Measurements from ENCODE around the gene ZSCAN20. TPM values are rescaled to one million over a fixed set of nuclear protein-coding genes. Genes with fewer than 3 reads are reported as not detected.

Gene ZSCAN20
- polyA plus RNA-seq, 4 donors: 4.8 to 6.3 (median 5.2) TPM

DNA sequence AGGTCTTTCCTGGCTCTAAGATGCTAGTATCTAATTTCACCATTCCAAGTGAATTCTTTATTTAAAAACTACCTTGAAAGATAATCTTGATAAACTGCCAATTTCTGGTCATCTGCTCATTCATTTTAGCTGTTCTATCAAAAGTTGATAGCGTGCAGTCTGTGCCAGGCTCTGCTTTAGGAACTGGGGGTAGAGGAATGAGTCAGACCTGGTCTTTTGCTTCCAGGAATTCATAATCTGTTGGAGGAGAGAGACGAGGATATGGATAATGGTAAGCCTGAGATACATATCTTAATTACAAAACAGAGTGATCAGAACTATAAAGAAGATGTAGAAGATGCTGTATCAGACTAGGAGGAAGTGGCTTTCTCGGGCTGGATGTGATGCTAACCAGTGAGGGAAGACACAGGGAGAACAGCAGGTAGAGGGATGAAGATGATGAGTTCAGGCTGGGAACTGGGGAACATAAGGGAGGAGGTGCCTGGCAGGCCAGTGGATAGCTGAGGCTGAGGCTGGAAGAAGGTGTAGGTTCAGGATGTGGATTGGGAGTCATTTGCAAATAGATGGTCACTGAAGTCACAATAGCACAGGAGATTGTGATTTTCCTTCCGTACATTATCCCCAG lies 29.3 kb upstream of the ZSCAN20 start:
- DNase-seq (ENCODE audit: low read depth in 4 of 4, low spot score in 3 of 4): no peak

- DNase-seq (ENCODE audit: low read depth in 4 of 4, low spot score in 3 of 4): peak in 1 of 4 donors; percentile 70
Observed at GRCh38 chr1:33443705-33444180, 28.7 kb upstream of the ZSCAN20 start.

DNA sequence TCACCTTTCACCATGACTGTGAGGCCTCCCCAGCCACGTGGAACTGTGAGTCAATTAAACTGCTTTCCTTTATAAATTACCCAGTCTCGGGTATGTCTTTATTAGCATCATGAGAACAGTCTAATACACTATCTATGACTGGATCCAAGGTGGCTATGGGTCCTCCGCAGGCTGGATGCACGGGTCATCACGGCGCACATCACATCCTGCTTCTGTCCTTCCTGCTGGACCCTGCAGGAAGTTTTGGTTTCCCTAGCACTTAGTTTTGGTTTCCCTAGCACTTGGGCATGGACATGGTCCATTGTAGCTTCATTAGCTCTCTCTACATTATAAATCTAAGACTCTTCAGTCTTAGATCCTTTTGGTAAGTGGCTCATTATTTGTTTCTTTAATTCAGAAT lies 27.3 kb upstream of the ZSCAN20 start:
- DNase-seq (ENCODE audit: low read depth in 4 of 4, low spot score in 3 of 4): no peak

DNA sequence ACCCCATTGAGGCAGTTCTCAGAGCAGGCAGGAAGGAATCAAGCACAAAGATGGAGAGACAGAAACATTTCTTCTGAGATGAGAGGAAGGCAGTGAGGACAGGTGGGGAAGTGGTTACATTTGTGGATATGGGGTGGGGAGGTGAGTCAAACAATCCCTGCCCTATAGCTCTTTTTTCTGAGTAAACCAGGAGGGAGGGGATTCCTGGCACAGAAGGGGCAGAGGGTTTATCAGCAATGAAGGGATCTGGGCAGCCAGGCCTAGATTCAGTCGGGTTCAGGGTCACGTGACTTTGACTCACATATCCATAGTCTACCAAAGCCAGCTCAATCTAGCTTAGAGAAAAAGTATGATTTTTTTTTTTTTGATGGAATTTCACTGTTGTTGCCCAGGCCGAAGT lies 25.9 kb upstream of the ZSCAN20 start:
- no peak for DNase-seq (ENCODE audit: low read depth in 4 of 4, low spot score in 3 of 4)

GRCh38 chr1:33454646-33455282 lies 17.7 kb upstream of the ZSCAN20 start:
- DNase-seq (ENCODE audit: low read depth in 4 of 4, low spot score in 3 of 4): no peak

DNA sequence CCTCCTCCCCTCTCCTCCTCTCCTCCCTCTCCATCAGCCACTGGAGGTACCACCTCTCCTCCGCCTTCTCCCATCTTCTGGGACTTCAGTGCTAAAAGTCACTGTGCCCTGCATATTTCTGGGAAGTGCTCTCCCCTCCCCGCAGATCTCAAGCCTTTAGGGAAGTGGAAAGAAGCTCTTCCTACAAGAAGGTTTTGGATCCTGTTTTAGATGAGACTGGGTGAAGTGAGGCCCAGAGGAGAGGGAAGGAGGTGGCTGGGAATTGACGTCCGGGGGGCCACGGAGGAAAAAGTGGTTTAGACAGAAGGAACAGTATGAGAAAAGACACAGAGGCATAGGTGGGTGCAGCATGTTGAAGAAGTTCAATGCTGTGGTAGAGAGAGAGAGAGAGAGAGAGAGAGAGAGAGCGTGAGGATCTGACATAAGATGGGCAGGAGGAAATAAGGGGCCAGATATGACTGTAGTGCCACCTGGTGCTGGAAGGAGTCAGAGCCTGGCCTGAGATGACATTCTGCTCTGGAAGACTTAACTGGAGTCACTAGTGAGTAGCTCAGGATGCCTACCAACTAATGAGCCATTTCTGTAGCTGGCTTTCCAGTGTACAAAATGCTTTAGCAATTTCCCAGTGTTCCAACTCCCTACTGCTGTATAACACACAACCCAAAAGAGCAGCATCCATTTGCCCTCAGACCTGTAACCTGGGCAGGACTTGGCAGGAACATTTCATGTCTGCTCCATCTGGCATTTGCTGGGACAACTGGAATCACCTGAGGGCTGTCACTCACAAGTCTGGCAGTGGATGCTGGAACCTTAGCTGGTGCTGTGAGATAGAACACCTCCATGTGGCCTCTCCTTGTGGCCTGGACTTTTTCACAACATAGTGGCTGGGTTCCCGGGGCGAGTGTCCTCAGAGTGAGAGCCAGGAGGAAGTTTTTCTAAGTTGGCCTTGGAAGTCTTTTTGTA lies 16.6 kb upstream of the ZSCAN20 start:
- DNase-seq (ENCODE audit: low read depth in 4 of 4, low spot score in 3 of 4): peak in 2 of 4 donors; percentile 55 to 60

- DNase-seq (ENCODE audit: low read depth in 4 of 4, low spot score in 3 of 4): no peak
Observed at GRCh38 chr1:33456502-33456886, 16.0 kb upstream of the ZSCAN20 start.

DNA sequence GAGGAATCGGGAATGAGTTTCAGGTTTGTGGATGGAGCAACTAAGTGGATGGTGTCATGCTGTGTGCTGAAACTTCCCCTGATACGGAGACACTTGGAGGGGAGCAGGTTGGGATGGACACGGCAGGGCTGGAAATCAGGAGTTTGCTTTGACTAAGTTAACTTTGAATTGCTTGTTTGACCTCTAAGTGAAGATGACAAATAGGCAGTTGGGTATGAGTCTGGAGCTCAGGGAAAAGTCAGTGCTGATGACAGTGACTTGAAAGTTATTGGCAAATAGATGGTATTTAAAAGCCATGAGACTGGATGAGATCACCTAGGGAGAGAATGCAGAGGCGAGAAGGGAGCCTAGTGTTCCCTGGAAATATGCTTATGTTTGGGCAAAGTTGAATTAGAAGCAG lies 12.8 kb upstream of the ZSCAN20 start:
- DNase-seq (ENCODE audit: low read depth in 4 of 4, low spot score in 3 of 4): no peak

- DNase-seq (ENCODE audit: low read depth in 4 of 4, low spot score in 3 of 4): no peak
Observed at GRCh38 chr1:33460144-33460543, 12.3 kb upstream of the ZSCAN20 start.

DNA sequence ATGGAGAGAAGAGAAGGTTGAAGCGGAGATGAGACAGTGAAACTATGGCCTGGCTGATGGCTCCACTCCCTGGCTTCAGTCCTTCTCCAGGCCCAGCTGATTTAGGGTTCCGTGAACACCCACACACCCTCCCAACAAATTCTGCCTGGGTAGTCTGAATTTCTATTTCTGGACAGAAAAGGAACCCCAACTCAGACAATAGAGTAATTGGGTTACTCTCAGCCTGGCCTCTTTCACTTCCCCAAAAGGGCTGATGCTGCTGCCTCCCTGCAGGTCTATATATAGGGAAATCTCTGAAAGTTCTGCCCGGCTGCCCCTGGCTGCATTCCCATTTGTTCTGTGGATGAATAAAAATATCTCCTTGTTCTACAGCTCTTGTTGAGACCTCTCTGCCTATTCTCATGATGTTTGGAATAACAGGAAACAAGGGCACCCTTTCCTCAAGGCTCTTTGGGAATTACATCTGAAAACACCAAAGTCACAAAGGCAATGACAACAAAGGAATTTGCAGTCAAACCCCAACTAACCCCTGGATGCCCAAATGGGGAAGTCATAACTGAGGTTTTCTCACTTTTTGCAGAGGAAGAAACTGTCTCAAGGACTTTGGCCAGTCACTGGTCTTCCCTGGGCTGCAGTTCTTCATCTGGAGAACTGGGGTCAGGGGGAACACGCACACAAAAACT lies 11.4 kb upstream of the ZSCAN20 start:
- DNase-seq (ENCODE audit: low read depth in 4 of 4, low spot score in 3 of 4): no peak

DNA sequence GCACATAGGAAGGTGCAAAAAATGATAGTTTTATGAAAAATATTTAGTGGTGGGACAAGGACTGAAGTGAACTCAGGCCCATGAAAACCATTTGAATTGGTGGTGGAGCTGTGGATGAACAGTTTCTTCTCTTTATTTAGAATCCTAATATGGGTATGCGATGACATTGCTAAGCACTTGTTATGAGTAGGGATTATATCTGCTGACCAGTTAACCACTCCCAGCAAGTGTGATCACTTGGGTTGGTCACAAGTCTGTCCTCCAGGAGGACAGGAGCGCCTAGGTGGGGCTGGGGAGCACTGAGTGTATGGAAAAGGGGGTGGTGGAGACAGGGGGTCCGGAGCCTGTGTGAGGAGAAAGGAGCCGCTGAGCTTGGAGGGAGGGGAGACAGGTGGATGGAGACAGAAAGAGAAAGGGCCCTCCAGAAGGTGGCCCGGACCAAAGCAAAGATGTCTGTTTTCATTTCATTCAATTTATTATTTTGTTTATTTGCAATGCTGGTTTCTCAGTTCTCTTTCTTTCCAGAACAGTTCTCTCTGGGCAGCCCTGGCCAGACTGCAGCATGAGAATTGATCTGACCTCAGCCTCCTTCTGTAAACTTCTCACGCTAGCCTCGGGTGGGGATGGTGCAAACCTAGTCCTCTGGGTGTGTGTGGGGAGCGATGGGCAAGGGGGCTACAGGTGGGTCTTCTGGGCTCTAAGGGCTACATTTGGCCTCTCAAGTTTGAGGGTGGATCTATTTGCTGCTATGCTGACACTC lies 9.9 kb upstream of the ZSCAN20 start:
- DNase-seq (ENCODE audit: low read depth in 4 of 4, low spot score in 3 of 4): no peak

DNA sequence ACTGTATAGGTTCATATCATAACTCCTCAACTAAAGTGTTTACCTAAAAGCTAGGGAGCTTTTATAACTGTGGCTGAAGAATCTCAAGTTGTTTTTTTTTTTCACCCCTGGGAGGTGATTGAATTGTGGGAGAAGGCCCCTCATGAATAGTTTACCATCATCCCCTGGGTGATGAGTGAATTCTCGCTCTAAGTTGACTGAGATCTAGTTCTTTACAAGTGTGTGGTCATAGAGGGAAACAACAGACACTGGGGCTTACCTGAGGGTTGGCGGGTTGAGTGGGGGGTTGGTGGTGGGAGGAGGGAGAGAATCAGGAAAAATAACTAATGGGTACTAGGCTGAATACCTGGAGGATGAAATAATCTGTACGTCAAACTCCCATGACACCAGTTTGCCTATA lies 7.9 kb upstream of the ZSCAN20 start:
- no peak for DNase-seq (ENCODE audit: low read depth in 4 of 4, low spot score in 3 of 4)

GRCh38 chr1:33465316-33465715 lies 7.1 kb upstream of the ZSCAN20 start:
- DNase-seq (ENCODE audit: low read depth in 4 of 4, low spot score in 3 of 4): no peak

- peak in 2 of 4 donors; percentile 53 to 56 for DNase-seq (ENCODE audit: low read depth in 4 of 4, low spot score in 3 of 4)
Observed at GRCh38 chr1:33466159-33466558, 6.3 kb upstream of the ZSCAN20 start.

DNA sequence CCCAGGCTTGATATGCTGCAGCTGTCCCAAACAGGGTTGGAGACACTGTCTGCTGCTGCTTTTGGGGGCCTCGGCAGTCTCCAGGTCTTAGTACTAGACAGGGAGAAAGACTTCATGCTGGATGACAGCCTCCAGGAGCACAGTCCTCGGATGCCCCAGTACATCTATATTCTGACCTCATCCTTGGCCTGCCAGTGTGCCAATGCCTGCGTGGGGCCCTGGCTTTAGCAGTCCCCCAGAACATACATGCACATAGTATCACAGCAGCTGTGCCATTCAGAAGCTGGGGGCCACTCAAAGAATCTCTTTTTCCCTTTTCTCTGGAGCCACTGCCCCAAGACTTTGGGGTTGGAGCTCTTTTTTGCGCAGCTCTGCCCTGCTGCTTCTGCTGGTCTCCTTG lies 4.4 kb upstream of the ZSCAN20 start:
- DNase-seq (ENCODE audit: low read depth in 4 of 4, low spot score in 3 of 4): no peak

GRCh38 chr1:33468531-33468930 lies 3.9 kb upstream of the ZSCAN20 start:
- no peak for DNase-seq (ENCODE audit: low read depth in 4 of 4, low spot score in 3 of 4)

- no peak for DNase-seq (ENCODE audit: low read depth in 4 of 4, low spot score in 3 of 4)
Observed at GRCh38 chr1:33468967-33469366, 3.5 kb upstream of the ZSCAN20 start.

DNA sequence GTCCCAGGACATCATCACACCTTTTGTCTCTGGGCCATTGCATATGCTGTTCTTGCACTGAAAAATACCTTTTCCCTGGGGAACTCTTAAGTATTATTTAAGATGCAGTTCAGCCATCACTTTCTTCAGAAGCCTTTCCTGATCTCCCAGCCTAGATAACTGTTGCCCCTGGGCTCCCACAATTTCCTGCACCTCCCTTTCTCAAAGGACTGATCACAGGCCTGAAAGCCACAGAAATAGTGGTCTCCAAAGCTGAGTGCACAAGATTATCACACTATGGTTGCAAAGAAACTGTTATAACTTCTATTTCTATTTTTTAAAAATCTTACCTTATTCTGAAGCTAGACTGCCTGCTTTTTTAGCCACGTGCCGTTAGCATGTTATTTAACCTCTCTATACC lies 2.8 kb upstream of the ZSCAN20 start:
- DNase-seq (ENCODE audit: low read depth in 4 of 4, low spot score in 3 of 4): no peak

- DNase-seq (ENCODE audit: low read depth in 4 of 4, low spot score in 3 of 4): peak in 3 of 4 donors; percentile 60 to 72 (median 69)
Observed at GRCh38 chr1:33470495-33471012, 1.9 kb upstream of the ZSCAN20 start.

- no peak for DNase-seq (ENCODE audit: low read depth in 4 of 4, low spot score in 3 of 4)
Observed at GRCh38 chr1:33471416-33471815, 1.0 kb upstream of the ZSCAN20 start.
